Measurements from ENCODE around the gene CEP85L.

GRCh38 chr6:118659513-118660217, 8.3 kb upstream of the CEP85L start:
- TF ChIP-seq EZH2 (IDR thresholded peaks at IDR 0.05), result no peak
- TF ChIP-seq POLR2AphosphoS5 (IDR thresholded peaks at IDR 0.05; ENCODE audit: borderline replicate concordance, low read depth, low read length), result no peak
